ENCODE measurements around the gene IL1RAPL2. TPM values are rescaled to one million over a fixed set of nuclear protein-coding genes. Genes with fewer than 3 reads are reported as not detected.

IL1RAPL2 gene
- total and polyA plus RNA-seq, 2 of the 4 experiments (the other 2 are of a cell fraction) = 0.03 TPM; not detected in 1

GRCh38 chrX:104568304-104568915, 2.4 kb downstream of the IL1RAPL2 start:
- Histone ChIP-seq H4K5ac (ENCODE audit: low read depth, low read length) (no peak overlapping the region), H2AFZ (replicated peaks; ENCODE audit: low read length, poor library complexity) (no peak overlapping the region), H3K27ac (ENCODE audit: insufficient read depth, low read length) (no peak overlapping the region), H3K56ac (ENCODE audit: extremely low read depth, insufficient read depth, low read length) (no peak overlapping the region), H3K4me2 (ENCODE audit: low read depth, low read length) (no peak overlapping the region), H2BK120ac (ENCODE audit: low read depth, low read length) (no peak overlapping the region), H3K79me1 (ENCODE audit: low read depth in 1 of 2, low read length in 2 of 2) (no peaks in the 10 kb centered on the region), H3K9me3 (ENCODE audit: control insufficient read depth, insufficient read depth, low read length) (peaks cover 3% of the 10 kb centered on the region; the same call in 1 of the 2 replicates), H3K4me1 (ENCODE audit: control insufficient read depth, insufficient read depth, low read length) (no peaks in the 10 kb centered on the region), H4K91ac (ENCODE audit: insufficient read depth, low read depth, low read length) (no peak overlapping the region), H3K9me1 (ENCODE audit: insufficient read depth, low read length) (no peaks in the 10 kb centered on the region), H2BK20ac (ENCODE audit: low read depth, low read length) (no peak overlapping the region), H3K4me3 (ENCODE audit: insufficient read depth, low read depth, low read length) (no peak overlapping the region), H2AK5ac (ENCODE audit: low read depth, low read length) (no peak overlapping the region), H4K20me1 (ENCODE audit: insufficient read depth, low read length) (no peaks in the 10 kb centered on the region), H2AK9ac (replicated peaks; ENCODE audit: low read depth, low read length, poor library complexity) (no peak overlapping the region), H3K18ac (ENCODE audit: low read depth, low read length) (no peak overlapping the region), H3K14ac (replicated peaks; ENCODE audit: low read depth, low read length) (no peak overlapping the region), H3K4ac (ENCODE audit: low read depth, low read length) (no peak overlapping the region), H2BK5ac (ENCODE audit: low read depth, low read length, poor library complexity, severe bottlenecking) (no peak overlapping the region), H3K23ac (ENCODE audit: low read depth, low read length) (no peak overlapping the region), H2BK15ac (ENCODE audit: low read depth, low read length) (no peak overlapping the region), H4K8ac (ENCODE audit: low read depth in 2 of 2, low read length in 2 of 2) (no peak overlapping the region), H3K36me3 (ENCODE audit: control insufficient read depth, insufficient read depth, low read length) (no peaks in the 10 kb centered on the region), H3K9ac (ENCODE audit: low read depth, low read length) (no peak overlapping the region), H3K27me3 (ENCODE audit: control insufficient read depth, insufficient read depth, low read length) (peaks cover 22% of the 10 kb centered on the region; the same call in 1 of the 2 replicates)
- intact Hi-C loops (cut with micrococcal nuclease) = no loop called here
- dilution Hi-C loops (cut with HindIII; ENCODE audit: low sequenced_read_pairs, unreplicated experiment) = no loop called here
- no peak for ATAC-seq (ENCODE audit: low read depth)
- ChIA-PET POLR2A (ENCODE audit: unreplicated experiment) (no interaction called here), CTCF (no interaction called here)
- no peak for TF ChIP-seq RFX5 (IDR thresholded peaks at IDR 0.05; ENCODE audit: low read depth, low read length)
- no peak for TF ChIP-seq NFE2L2 (IDR thresholded peaks at IDR 0.05; ENCODE audit: low read depth, low read length)
- TF ChIP-seq CEBPB (IDR thresholded peaks at IDR 0.05; ENCODE audit: low read depth, low read length) = no peak
- TF ChIP-seq RCOR1 (IDR thresholded peaks at IDR 0.05; ENCODE audit: insufficient replicate concordance, low read length) = no peak
- no peak for TF ChIP-seq CHD1 (IDR thresholded peaks at IDR 0.05; ENCODE audit: low read depth, low read length)
- no peak for TF ChIP-seq ELK1 (IDR thresholded peaks at IDR 0.05; ENCODE audit: borderline replicate concordance, low read depth, low read length)
- TF ChIP-seq MAZ (IDR thresholded peaks at IDR 0.05; ENCODE audit: borderline replicate concordance, low read depth, low read length) = no peak
- TF ChIP-seq MXI1 (IDR thresholded peaks at IDR 0.05; ENCODE audit: borderline replicate concordance, low read depth, low read length) = no peak
- TF ChIP-seq FOS (IDR thresholded peaks at IDR 0.05; ENCODE audit: low read depth, low read length) = no peak
- TF ChIP-seq RAD21 (IDR thresholded peaks at IDR 0.05; ENCODE audit: low read length) = no peak
- TF ChIP-seq MAFK (IDR thresholded peaks at IDR 0.05; ENCODE audit: low read depth, low read length) = no peak
- TF ChIP-seq USF2 (IDR thresholded peaks at IDR 0.05; ENCODE audit: low read depth, low read length) = no peak
- TF ChIP-seq POLR2A (IDR thresholded peaks at IDR 0.05; ENCODE audit: low read depth, low read length) = no peak
- no peak for TF ChIP-seq CTCF (conservative IDR thresholded peaks at IDR 0.05; ENCODE audit: low read depth, low read length)
- no TSS peak for BruUV-seq (replicated peaks)
- 32% methylated on average over 6 of the region's 23 CpGs; no CpG with 5 or more reads in 1 of the 2 experiments for WGBS, 2 experiments (ENCODE audit: extremely low coverage in 2 of 2, insufficient read length in 1 of 2)
- DNase-seq = no peak
- in situ Hi-C loops (cut with MboI; ENCODE audit: low sequenced_read_pairs) = no loop called here
